NCI-H128 (cell line): ENCODE data around the gene SH3PXD2B.

Experiments
- DNase-seq: peaks from one replicate; lab custom pipeline; 2025; ENCODE audit not compliant: unreplicated experiment; lab: John Stamatoyannopoulos, UW

The SH3PXD2B gene

DNA sequence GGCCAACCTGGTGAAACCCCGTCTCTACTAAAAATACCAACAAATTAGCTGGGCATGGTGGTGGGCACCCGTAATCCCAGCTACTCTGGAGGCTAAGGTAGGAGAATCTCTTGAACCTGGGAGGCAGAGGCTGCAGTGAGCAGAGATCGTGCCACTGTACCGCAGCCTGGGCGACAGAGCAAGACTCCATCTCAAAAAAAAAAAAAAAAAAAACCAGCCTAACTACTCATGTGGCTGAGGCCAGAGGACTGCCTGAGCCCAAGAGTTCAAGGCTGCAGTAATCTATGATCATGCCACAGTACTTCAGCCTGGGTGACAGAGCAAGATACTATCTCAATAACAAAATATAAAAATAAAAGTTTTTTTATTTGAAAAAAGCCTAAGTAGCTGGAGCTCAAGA is 174.0 kb downstream of the SH3PXD2B start:
- DNase-seq: no peak

GRCh38 chr5:172278356-172278755 is 176.0 kb downstream of the SH3PXD2B start:
- DNase-seq: no peak

DNA sequence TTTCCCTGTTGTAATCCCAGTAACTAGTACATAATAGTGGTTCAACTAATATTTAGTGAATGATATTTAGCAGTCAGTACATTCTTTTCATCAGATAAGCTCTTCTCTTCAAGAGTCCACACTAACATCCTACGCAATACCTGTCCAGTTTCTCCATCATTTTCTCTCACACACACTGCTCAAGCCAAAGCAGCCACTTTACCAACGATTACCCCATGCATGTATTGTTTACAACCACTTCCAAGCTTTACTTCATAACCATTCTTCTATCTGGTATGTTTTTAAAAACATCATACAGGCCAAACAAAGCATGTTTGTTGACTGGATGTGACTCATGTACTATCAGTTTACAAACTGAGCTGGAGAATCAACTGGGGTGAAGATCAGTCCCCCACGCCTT is 178.1 kb downstream of the SH3PXD2B start:
- no peak for DNase-seq
